ENCODE data around the gene CAPN9.
A peak's percentile ranks its signal among the peaks of the same experiment; 100 is the strongest.
"Not testable (repeated sequence)": the region's sequence is repeated elsewhere in the genome, so short reads cannot be mapped to it uniquely, and the experiment has no call there.

Gene CAPN9

DNA sequence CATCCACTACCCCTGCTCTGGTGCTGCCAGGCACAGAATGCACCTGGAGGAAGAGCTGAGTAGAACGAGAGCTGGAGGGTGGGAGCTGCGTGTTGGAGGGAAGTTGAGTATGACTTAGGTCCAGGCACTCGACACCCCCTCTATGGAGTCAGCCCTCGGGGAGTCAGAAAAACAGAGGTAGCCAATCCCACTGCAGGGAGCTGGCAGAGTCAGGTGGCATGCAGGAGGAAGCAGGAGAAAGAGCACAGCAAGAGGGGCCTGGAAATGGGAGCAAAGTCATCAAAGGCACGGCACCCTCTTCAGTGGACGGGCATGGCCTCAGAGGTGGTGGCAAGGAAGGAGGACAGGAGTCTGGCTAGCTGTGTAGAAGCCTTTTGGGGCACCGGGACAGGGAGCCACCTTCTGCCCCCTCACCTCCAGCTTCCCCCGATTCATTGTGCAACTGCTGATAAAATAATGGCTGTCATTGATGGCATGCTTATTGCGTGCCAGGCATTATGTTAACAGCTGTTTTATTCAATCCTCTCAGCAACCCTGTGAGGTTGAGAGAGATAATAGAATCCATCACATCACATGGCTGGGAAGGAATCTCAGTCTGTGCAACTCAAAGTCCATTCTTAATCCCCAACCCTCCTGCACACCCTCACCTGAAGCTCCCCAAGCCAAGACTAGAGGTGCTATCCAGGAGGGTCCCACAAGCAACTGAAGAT lies 79.1 kb downstream of the CAPN9 start:
- DNase-seq, result no peak

DNA sequence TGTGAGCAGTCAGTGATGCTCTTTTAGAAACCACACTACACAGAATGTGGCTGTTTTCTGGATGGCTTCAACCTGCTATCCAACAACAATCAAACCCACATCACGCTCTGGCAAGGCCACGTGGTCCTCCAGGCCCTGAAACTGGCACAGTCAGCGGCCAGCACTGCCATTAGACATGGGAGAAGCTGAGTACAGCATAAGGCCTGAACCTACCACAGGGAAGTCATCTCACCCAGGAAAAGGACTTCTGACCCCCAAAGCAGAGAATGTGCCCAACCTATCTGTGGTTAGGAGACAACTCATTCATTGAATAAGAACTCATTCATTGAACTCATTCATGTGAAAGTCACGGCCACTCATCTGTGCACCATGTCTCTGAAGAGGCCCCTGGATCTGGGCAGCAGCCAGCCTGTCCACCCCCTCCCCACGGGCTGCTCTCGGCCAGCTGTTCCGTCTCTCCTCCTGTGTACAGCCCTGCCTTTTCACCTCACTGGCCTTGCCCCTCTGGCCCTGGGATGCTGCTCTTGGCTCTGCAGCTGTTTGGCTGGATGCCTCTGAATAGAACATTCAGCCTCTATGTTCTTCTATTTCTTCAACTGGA lies 80.0 kb downstream of the CAPN9 start:
- DNase-seq, result no peak

DNA sequence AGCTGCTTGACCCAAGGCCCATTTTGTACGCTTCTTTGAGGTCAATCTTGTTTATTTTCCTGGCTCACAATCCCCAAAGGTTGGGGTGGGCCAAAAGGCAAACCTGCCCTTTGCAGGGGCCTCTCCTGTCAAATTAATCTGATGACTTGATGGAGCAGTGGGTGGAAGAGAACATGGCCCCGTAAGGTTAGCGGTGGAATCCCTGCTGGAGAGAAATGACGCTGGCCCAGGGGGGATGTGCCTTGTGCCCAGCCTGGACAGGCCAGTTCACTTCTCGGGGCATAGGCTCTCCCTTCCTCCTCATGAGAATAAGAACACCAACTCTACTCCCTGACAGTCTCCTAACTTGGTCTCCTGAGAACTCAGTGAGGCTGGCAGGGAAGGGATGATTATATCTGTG lies 80.6 kb downstream of the CAPN9 start:
- no peak for DNase-seq

DNA sequence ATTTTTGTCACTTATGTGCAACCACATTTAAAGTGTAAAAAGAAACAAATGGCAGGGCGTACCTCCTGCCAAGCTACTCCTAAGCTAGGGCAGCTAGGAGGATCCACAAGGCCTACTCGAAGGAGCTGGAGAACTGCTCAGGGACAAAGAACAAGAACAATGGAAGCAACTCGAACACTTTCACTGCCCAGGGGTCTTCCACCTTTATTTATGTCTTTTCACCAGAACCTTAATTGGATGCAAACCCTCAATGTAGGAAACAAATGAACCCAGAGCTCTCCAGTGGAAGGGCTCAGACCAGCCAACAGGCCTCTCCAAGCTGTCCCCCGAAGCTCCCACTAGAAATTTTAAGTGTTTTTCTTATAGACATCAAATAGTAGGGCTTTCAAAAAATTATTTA lies 81.2 kb downstream of the CAPN9 start:
- DNase-seq, result no peak

DNA sequence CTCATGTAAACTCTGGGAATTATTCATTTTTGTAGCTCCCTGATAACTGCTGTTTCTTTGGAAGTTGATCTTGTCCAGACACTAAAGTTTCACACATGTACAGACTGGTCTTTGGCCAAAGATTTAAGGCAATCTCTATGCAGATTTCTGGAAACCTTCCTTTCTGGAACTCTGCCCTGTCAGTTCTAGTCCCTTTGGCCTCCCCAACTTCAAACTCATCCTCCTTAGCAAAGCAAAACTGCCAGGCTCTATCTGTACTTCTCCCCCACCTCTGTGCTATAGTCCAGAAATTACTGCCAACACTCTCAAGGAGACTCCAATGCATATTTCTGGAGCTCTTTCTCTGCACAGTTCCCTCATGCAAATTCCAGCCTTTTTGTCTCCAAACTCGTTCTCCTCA lies 84.6 kb downstream of the CAPN9 start:
- no peak for DNase-seq

DNA sequence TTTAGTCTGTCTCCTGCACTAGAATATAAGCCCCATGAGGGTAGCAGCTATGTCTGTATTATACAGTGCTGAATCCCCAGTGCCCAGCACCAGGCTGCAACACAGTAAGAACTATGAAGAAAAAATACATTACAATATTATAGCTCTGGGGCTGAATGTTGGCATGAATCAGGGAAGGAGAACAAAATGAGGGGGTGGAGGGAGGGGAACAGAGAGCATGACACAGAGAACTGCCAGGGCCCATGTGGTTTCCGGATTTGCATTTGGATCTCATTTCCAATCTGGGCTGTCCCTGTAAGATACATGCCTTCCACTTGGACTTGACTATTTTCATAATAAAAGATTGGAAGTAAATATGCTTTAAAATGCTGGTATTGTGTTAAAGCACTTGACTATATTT lies 85.3 kb downstream of the CAPN9 start:
- peak; percentile 52 to 58 for DNase-seq

DNA sequence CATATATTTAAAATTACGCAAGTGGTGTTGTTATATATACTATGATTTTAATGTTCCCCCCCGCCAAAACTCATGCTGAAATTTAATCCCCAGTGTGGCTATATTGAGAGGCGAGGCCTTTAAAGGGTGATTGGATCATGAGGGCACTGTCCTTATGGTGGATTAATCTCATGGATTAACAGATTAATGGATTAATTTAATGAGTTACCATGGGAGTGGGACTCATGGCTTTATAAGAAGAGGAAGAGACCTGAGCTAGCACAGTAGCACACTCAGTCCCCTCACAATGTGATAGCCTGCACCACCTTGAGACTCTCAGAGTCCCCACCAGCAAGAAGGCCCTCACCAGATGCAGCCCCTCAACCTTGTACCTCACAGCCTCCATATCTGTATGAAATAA lies 86.3 kb downstream of the CAPN9 start:
- no peak for DNase-seq

DNA sequence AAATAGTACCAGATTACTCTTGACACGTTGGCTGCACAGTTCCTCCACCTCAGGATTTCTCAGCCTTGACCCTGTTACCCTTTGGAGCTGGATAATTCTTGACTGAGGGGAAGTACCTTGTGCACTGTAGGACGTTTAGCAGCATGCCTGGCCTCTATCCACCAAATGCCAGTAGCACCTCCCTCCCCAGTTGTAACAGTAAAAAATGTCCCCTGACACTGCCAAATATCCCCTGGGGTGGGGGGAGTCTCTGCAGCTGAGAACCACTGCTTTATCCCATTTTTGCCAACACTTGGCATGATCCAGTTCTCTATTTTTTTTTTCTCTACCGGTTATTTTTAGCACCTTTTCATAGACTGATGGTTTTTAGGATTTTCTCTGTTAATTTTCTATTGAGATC lies 87.1 kb downstream of the CAPN9 start:
- DNase-seq, result no peak

DNA sequence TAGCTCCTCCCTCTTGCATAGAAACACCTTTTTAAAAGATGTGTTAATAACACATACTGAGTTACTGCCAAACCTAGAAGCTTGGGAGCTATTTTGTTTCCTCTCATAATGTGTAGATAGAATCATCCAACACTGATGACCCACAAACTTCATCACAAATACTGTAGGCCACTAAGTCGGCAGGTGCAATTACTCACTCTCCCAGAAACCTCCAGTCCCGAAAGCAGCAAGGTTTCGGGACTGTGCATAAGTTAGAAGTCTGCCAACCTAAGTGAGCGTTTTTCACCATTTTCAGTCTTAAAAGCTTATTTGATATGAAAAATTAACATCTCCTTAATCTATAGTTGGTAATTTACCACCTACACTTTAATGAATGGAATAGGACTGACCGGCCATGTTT lies 89.2 kb downstream of the CAPN9 start:
- DNase-seq, result no peak

DNA sequence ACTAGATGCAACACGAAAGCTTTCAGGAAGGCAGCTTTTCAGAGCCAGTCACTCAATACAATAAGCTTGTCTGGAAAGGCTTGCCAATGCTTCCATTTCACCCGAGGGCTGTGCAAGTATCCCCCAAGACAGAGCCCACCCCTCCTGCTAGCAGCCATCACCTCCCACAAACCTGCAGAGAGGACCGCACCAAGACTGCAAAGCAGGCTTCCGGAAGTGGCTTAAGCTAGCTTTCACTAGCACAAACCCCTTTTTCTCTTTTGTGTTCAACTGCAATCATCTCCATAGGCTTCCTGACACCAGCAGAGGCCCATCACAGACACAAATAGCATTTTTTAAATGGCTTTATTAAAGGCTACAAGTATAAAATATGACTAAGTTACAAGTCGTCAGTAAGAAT lies 89.6 kb downstream of the CAPN9 start:
- DNase-seq, result no peak

DNA sequence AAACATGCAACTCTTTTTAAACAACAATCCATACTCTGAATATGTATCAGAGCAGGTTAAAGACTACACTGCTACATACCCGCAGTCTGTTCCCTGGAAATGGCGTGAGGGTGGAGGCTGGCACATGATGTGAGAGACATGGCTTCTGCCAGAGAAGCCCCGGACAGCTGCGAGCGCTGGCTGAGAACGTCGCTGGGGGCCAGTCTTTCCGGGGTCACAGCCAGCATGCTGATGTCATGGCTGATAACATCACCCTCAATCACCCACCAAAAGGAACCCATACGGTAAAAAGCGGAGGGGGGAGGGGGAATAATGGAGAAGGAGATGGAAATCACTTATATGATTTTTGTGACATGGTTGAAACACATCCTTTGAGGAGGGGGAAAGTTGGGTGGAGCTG lies 92.0 kb downstream of the CAPN9 start:
- no peak for DNase-seq

DNA sequence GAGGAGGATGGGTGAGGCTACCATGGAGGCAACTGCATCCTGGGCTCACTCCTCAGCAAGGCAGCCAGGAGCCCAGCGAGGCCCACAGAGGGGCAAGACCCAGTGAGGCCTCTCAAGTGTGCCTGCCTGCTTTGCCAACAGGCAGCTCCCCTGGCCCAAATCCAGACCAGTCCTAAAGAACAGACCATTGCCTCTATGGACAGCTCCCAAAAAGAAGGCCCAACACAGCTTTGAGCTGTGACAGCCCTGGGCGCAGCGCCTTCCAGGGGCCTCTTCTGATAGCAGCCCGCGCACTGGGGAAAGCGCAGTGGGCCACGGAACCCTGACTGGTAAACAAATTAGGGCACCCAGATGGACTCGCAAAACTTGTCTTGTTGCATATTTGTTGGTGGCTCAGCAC lies 95.6 kb downstream of the CAPN9 start:
- no peak for DNase-seq

DNA sequence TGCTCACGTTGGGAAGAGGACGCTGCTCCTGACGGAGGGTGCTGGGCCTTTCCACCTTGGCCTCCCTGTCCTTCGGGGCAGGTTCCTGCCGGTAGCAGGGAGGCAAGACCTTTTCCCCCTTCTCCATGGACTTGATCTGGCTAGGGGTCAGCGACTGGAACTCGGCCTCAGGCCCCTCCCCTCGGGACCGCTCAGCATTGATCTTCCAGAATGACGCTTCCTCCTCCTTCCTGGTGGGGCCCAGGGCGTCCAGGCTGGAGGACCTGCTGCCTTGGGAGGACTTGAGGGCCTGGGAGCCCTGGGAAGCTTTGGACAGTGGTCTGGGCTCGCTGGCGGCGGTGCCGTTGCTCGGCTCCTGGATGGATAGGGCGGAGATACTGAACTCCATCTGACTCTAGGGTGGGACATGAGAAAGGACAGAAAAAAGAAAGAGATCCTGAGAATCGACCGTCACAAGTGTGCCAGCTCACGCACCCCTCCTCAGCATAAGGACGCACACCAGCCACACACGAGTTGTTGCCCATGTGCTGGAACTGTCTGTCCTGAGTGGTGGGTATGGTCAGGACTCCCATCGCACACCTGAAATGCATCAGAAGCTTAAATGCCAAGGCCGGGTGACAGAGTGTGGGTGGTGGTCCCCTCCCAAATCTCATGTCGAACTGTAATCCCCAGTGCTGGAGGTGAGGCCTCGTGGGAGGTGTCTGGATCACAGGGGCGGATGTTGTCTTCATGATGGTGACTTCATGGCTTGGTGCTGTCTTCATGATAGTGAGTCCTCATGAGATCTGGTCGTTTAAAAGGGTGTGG lies 96.5 kb downstream of the CAPN9 start:
- DNase-seq, result no peak

DNA sequence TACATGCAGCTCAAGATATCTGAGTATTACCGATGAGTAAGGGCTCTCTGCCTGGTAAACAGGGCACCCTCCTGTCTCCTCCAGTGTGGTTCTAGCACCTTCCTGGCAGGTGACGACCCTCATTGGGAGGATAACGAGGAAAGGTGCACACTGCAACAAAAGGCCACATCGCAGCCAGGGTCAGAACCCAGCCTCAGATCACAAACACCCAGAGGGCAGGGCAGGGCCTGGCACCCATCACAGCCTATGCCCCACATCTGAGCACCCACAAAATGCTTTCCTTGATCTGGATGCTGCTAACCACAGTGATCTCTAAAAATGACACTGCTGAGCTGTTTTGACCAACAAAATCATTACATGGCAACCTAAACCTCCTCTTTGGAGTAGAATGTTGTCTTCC lies 97.4 kb downstream of the CAPN9 start:
- no peak for DNase-seq

DNA sequence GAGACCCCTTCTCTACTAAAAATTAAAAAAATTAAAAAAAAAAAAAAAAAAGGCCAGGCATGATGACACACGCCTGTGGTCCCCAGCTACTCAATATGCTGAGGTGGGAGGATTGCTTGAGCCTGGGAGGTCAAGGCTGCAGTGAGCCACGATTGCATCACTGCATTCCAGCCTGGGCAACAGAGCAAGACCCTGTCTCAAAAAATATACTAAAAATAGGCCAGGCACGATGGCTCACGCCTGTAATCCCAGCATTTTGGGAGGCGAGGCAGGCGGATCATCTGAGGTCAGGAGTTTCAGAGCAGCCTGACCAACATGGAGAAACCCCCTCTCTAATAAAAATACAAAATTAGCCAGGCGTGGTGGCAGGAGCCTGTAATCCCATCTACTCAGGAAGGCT lies 98.0 kb downstream of the CAPN9 start:
- not testable (repeated sequence) for DNase-seq

DNA sequence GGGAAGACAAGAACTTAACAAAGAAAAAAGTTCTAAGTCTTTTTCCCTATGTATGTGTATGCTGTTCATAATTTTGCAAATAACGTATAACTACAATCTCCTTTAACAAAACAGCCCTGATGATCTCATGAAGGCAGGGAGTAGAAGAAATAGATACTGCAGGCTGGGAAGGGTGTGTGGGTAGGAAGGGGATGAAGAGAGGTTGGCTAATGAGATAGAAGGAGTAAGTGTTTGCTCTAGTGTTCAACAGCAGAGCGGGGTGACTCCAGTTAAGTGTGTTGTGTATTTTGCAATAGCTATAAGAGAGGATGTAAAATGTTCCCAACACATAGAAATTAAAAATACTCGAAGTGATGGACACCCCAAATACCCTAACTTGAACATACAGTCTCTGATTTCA lies 101.0 kb downstream of the CAPN9 start:
- no peak for DNase-seq

DNA sequence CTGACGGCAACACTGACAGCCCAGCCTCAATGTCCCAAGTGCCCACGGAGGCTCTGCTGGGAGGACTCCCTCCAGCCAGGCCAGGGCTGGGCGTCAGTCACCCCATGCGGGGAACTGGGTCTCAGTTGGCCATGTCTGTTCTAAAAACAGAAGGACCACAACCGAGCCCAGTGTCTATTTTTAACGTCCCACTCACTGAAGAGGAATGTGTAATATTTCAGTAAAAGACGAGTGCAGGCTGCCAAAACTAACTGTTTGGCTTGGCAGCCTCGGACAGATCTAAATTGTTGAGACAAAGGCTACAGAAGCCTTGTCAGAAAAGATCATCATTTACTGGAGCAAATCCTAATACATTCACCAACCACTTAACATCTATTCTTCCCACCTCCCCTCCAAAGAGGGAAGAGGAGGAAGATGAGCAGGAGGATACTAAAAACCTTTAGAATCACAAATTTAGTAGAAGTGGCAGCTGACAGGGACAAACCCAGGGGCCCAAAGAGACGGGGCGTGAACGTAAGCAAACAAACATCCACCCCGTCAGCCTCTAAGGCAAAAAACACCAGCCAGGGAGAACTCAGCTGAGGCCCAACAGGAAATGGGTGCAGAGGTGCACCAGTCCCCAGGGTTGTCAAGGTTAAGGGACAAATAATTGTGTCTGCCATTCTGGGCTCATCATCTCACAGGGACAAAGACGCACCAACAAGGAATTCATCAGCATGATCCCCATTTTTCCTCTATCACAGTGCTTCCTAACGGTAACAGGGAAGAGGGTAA lies 102.5 kb downstream of the CAPN9 start:
- DNase-seq, result no peak

DNA sequence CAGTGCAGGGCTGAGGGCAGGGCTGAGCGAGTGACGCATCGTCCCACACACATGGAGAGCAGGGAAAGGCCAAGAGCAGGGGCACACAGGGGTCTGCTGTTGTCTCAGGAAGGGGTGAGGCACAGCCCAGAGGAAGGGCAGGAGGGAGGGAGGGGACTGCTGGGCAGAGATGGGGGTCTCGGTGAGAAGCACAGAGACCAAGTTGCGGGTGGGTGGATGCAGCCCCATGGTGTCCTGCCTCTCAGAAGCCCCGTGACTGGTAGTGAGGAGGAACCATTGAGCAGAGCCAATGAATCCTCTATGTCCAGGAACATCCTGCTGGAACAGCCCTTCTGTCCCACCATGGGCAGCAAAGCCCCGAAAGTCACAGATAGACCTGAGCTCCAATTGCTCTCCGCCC lies 103.4 kb downstream of the CAPN9 start:
- no peak for DNase-seq

DNA sequence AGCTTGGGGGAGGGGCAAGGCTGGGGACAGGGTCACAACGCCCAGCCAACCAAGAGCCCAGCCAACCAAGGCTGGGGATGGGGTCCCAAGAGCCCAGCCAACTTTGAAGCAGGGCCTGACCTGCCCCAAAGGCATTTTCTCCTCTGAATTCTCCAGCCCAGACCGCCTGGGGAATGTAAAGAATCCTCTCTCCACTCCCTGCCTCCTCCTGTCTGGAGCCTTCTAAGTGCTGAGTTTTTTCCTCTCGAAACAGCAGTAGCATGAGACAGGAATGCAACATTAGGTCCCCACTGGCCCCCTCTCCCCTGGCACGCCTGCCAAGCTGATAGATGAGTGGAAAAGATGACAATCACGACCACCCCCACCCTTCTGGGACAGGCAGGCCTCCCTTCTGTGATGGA lies 104.1 kb downstream of the CAPN9 start:
- DNase-seq, result no peak

Data from inflammatory macrophage treated with lipopolysaccharide for 1 hour (primary cell).